MM.1S (cell line): ENCODE data around the gene VPS13C.

Source experiments
- EZH2 ChIP-seq: fragments of 300-600 bp; sonication (generic); optimal IDR thresholded peaks from 2 replicates; pipeline ENCODE3; 2017; ENCODE audit warnings: low read depth, mild to moderate bottlenecking, antibody characterized with exemption, low read length, mixed read lengths
- EZH2phosphoT487 ChIP-seq: fragments of 300-600 bp; sonication (generic); IDR thresholded peaks from 2 replicates; pipeline ENCODE4 v1.6.1; 2018; ENCODE audit warnings: antibody characterized with exemption, low read length
- TF ChIP-seq, protein P1 (sequence below): fragments of 300-600 bp; sonication (generic); IDR thresholded peaks from 2 replicates; pipeline ENCODE4 v1.5.1; 2016; ENCODE audit warnings: antibody characterized with exemption, low read length, mixed read lengths

DNA sequence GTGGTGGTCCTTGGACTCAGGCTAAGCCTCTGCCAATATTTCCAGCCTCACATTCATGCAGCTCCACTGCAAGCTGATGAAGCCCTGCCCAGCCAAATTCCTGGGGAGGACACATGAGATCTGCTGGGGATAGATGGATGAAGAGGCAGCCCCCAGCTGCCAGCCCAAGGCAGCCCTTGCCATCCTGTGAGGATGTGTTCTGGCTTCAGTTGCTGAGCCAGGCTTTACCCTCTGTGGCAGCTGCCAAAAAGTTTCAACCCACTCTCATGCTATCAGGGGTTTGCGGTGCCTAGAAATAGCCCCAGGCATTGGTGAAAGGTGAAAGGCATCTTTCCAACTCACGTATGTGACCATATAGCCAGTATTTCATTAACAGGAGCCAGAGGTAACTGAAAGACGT is 44.2 kb upstream of the VPS13C start:
- TF ChIP-seq, protein P1, sequence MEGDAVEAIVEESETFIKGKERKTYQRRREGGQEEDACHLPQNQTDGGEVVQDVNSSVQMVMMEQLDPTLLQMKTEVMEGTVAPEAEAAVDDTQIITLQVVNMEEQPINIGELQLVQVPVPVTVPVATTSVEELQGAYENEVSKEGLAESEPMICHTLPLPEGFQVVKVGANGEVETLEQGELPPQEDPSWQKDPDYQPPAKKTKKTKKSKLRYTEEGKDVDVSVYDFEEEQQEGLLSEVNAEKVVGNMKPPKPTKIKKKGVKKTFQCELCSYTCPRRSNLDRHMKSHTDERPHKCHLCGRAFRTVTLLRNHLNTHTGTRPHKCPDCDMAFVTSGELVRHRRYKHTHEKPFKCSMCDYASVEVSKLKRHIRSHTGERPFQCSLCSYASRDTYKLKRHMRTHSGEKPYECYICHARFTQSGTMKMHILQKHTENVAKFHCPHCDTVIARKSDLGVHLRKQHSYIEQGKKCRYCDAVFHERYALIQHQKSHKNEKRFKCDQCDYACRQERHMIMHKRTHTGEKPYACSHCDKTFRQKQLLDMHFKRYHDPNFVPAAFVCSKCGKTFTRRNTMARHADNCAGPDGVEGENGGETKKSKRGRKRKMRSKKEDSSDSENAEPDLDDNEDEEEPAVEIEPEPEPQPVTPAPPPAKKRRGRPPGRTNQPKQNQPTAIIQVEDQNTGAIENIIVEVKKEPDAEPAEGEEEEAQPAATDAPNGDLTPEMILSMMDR = no peak
- no peak for TF ChIP-seq EZH2
- no peak for TF ChIP-seq EZH2phosphoT487
